Right lobe of liver (tissue), 4 donors: Measurements from ENCODE around the gene MTMR4.

ENCODE experiments used
- POLR2A ChIP-seq: fragments of 450-650 bp; IDR thresholded peaks from one replicate; pipeline ENCODE4 v1.6.1; 2017; ENCODE audit warnings: antibody characterized with exemption, mild to moderate bottlenecking
- TF ChIP-seq, protein P1 (sequence below), 4 donors: fragments of 200-600 bp in 3 of 4; fragments of 450-650 bp in 1 of 4; IDR thresholded peaks; one replicate each; pipeline versions ENCODE4 v1.5.1 to v1.8.0; 2016 to 2022; ENCODE audit warnings: antibody characterized with exemption in 4 of 4, mild to moderate bottlenecking in 2 of 4
- donor health status: DM: no; HTN: no; CAD: no.
- donor health status: DM: no; HTN: no; CAD: no.
- donor health status: DM: no; HTN: yes; CAD: no.

DNA sequence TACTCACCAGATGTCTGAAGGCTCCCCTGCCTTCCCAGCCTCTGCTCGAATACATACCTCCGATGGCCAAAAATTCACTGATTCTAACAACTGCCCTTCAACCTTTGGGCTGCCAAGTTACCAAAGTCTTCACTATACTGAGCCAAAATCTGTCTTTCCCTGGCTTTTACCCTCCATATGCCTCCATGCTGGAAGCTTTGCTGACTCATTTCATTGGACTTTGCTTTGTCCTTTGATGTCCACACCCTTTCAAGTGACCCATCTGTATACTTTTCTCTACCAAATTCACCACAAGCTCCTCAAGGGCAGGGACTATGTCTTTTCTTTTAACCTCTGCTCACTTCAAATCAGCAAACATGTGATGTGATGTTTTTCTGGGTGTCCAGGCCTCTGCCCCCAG lies 21.0 kb upstream of the MTMR4 start:
- TF ChIP-seq, protein P1, sequence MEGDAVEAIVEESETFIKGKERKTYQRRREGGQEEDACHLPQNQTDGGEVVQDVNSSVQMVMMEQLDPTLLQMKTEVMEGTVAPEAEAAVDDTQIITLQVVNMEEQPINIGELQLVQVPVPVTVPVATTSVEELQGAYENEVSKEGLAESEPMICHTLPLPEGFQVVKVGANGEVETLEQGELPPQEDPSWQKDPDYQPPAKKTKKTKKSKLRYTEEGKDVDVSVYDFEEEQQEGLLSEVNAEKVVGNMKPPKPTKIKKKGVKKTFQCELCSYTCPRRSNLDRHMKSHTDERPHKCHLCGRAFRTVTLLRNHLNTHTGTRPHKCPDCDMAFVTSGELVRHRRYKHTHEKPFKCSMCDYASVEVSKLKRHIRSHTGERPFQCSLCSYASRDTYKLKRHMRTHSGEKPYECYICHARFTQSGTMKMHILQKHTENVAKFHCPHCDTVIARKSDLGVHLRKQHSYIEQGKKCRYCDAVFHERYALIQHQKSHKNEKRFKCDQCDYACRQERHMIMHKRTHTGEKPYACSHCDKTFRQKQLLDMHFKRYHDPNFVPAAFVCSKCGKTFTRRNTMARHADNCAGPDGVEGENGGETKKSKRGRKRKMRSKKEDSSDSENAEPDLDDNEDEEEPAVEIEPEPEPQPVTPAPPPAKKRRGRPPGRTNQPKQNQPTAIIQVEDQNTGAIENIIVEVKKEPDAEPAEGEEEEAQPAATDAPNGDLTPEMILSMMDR (IDR thresholded peaks at IDR 0.05), result no peak
- TF ChIP-seq POLR2A, result no peak
